Psoas muscle (tissue), 8 donors: ENCODE data around the gene GPRC5B. TPM values are rescaled to one million over a fixed set of nuclear protein-coding genes. Genes with fewer than 3 reads are reported as not detected.

Source experiments
- ATAC-seq, 4 donors: fragments of 200-7000 bp; cut with Tn5 transposase; one replicate each; pipeline ENCODE4 v1.9.1; 2020; ENCODE audit warnings: moderate library complexity in 3 of 4, mild to moderate bottlenecking in 2 of 4
- DNase-seq, 2 donors: peaks; one replicate each; pipeline ENCODE4 v3.0.0-alpha.2; 2020
- H3K27ac ChIP-seq: fragments of 200-600 bp; one replicate; pipeline ENCODE4 v1.8.0; 2022
- H3K27me3 ChIP-seq, 3 donors: fragments of 200-600 bp in 1 of 3; one replicate each; pipeline versions ENCODE4 v1.6.1 to v1.8.0; 2013 to 2022; ENCODE audit warnings: low read length in 2 of 3, mild to moderate bottlenecking in 2 of 3, moderate library complexity in 1 of 3; ENCODE audit not compliant: insufficient read depth in 3 of 3
- H3K36me3 ChIP-seq, 2 donors: fragments of 200-600 bp in 1 of 2; one replicate each; pipeline versions ENCODE4 v1.6.1 to v1.8.0; 2013 to 2022; ENCODE audit warnings: low read depth in 1 of 2, mild to moderate bottlenecking in 1 of 2, moderate library complexity in 1 of 2; ENCODE audit not compliant: insufficient read depth in 1 of 2
- H3K4me1 ChIP-seq: fragments of 200-600 bp; one replicate; pipeline ENCODE4 v1.8.0; 2022
- H3K4me3 ChIP-seq: fragments of 200-600 bp; one replicate; pipeline ENCODE4 v1.8.0; 2022; ENCODE audit warnings: mild to moderate bottlenecking
- H3K9me3 ChIP-seq: fragments of 200-600 bp; one replicate; pipeline ENCODE4 v1.8.0; 2022
- WGBS, 3 donors: extraction: QIAGEN DNeasy Blood & Tissue Kit; methylation state at CpG; one replicate each; pipeline versions ENCODE4 v1.1.6 to v1.1.7; 2013; 5-methylcytosine and 5-hydroxymethylcytosine counted together
- intact Hi-C, 2 donors: fragments of 100-400 bp; cut with DNase I; formaldehyde crosslinking; loops; one replicate each; pipeline versions ENCODE4 v1.11.0 to v1.14.2; 2022
- polyA plus RNA-seq, 3 donors: library from polyadenylated mRNA; stranded (reverse); fragments of 200-250 nt; gene quantifications; one replicate each; pipeline ENCODE4 v1.2.3, GENCODE V29; 2013
- total RNA-seq, 4 donors: library from RNA; stranded (reverse); fragmentation: NEBNext Ultra II Directional in 2 of 4; extraction: Animal tissue kit (Norgen Biotek cat#: 25700) in 2 of 4; gene quantifications; one replicate each; pipeline versions ENCODE4 v1.2.1 to v1.2.4, GENCODE V29; 2021 to 2023
- TF ChIP-seq, protein P1 (sequence below): fragments of 200-600 bp; IDR thresholded peaks from one replicate; pipeline ENCODE4 v1.8.0; 2022; ENCODE audit warnings: antibody characterized with exemption
- donor health status: healthy with polysubstance abuse.
- donor health status: DM: no; HTN: no; CAD: no; lungs with moderate emphysema.
- donor health status: Bipolar disorder and iron deficiency.
- donor health status: healthy.
- donor health status: DM: yes; HTN: yes; CAD: no.
- donor health status: DM: no; HTN: no; CAD: no.
- donor health status: DM: no; HTN: no; CAD: no.
- donor health status: DM: yes; HTN: yes; CAD: no.

The GPRC5B gene
- total and polyA plus RNA-seq, 7 donors = 25.3 to 124 (median 55.7) TPM

DNA sequence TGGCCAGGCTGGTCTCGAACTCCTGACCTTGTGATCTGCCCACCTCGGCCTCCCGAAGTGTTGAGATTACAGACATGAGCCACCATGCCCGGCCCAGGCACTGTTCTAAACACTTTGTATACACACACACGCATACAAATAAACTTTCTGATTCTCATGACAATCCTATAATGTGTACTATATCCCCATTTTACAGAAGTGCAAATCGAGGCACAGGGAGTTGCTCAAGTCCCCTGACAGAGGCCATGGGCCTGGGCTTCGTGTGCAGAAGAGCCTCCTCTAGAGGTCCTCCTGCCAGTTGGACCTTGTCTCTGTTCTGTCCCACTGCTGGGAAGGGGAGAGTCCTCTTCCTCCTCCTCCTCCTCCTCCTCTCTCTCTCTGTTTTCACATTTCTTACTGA is 9.9 kb upstream of the GPRC5B start:
- ATAC-seq = no peak
- WGBS, 3 donors = 82 to 85% (median 84%) methylated on average over 7 of the region's 7 CpGs
- Histone ChIP-seq H3K9me3 (no peaks in the 10 kb centered on the region), H3K4me3 (no peak overlapping the region), H3K4me1 (no peaks in the 10 kb centered on the region), H3K27ac (no peak overlapping the region), H3K27me3 (peaks cover 0 to 4% (median 0%) of the 10 kb centered on the region in 3 donors), H3K36me3 (no peaks in the 10 kb centered on the region)
- intact Hi-C loops = no loop called here
- TF ChIP-seq, protein P1, sequence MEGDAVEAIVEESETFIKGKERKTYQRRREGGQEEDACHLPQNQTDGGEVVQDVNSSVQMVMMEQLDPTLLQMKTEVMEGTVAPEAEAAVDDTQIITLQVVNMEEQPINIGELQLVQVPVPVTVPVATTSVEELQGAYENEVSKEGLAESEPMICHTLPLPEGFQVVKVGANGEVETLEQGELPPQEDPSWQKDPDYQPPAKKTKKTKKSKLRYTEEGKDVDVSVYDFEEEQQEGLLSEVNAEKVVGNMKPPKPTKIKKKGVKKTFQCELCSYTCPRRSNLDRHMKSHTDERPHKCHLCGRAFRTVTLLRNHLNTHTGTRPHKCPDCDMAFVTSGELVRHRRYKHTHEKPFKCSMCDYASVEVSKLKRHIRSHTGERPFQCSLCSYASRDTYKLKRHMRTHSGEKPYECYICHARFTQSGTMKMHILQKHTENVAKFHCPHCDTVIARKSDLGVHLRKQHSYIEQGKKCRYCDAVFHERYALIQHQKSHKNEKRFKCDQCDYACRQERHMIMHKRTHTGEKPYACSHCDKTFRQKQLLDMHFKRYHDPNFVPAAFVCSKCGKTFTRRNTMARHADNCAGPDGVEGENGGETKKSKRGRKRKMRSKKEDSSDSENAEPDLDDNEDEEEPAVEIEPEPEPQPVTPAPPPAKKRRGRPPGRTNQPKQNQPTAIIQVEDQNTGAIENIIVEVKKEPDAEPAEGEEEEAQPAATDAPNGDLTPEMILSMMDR = no peak
- DNase-seq = no peak

DNA sequence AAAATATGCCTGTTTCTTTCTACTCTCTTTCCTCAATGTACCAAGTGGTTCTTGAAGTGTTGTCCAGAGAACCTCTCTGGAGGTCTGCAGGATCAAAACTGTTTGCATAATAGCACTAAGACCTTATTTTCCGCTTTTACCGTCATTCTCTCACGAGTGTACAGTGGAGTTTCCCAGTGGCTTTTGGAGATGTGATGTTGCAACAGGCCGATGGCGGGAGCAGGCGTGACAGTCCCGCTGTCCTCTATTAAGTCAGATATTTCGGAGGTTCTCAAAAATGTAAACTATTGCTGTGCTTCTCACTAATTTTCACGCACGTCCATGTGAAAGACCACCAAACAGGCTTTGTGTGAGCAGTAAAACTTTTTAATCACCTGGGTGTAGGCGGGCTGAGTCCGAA is 8.3 kb upstream of the GPRC5B start:
- Histone ChIP-seq H3K36me3 (no peaks in the 10 kb centered on the region), H3K4me1 (no peaks in the 10 kb centered on the region), H3K27ac (no peak overlapping the region), H3K27me3 (no peaks in the 10 kb centered on the region), H3K4me3 (no peak overlapping the region), H3K9me3 (no peaks in the 10 kb centered on the region)
- ATAC-seq = no peak
- TF ChIP-seq, protein P1 = no peak
- DNase-seq = no peak
- WGBS, 3 donors = 81 to 85% (median 82%) methylated on average over 12 of the region's 12 CpGs
- intact Hi-C loops = no loop called here

DNA sequence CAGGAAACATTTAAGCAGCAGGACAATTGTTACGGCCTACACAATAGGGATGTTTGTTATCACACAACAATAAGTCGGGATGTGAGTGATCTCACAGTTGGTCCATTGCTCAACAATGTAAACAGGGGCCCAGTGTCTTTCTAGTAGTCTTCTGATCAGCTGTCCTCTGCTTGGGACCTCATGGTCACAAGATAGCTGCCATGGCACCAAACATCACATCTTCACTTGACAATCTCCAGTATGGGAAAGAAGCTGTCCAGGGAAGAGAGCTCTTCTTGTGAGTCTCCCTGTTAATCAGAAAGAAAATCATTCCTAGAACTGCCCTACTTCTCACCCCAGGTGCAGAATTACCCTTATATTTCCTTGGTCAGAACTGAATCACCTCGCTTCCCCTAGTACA is 6.3 kb upstream of the GPRC5B start:
- no peak overlapping the region for H3K4me3 ChIP-seq
- ATAC-seq = no peak
- H3K27ac ChIP-seq = no peak overlapping the region
- no peaks in the 10 kb centered on the region for H3K27me3 ChIP-seq
- intact Hi-C loops = no loop called here
- 89 to 95% (median 90%) methylated on average over 3 of the region's 3 CpGs for WGBS, 3 donors
- DNase-seq = no peak
- TF ChIP-seq, protein P1 = no peak
- H3K4me1 ChIP-seq = peaks cover 6% of the 10 kb centered on the region
- no peaks in the 10 kb centered on the region for H3K36me3 ChIP-seq
- H3K9me3 ChIP-seq = no peaks in the 10 kb centered on the region

DNA sequence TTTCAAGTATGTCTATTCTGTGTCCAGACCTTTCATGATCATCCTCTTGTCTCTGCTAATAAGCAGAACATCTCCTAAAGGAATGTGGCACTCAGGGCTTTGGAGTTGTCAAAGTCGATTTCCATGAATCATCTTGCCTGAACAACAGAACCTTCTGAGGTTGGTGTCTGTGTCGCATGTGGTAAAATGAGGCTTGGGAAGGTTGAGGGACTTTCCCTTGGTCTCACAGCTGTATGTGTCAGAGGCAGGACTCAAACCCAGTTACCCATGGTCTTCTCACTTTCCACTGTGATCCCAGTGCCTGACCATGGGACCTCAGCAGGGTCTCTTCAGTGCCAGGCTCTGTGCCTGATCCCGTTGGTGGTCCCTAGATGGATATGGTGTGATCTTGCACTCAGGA is 4.2 kb upstream of the GPRC5B start:
- intact Hi-C loops = loop anchor here in 1 of 2 donors (5.0 to 10.0 kb wide), 2 partner anchors 307 to 904 kb away; partner anchors contain the start of gene TMC7
- WGBS, 3 donors = 77 to 84% (median 81%) methylated on average over 3 of the region's 3 CpGs
- Histone ChIP-seq H3K36me3 (no peaks in the 10 kb centered on the region), H3K27ac (no peak overlapping the region), H3K9me3 (no peaks in the 10 kb centered on the region), H3K4me1 (peaks cover 7% of the 10 kb centered on the region), H3K27me3 (no peaks in the 10 kb centered on the region), H3K4me3 (no peak overlapping the region)
- DNase-seq (no peak), ATAC-seq (no peak)
- TF ChIP-seq, protein P1 = no peak
